Astrocyte of the cerebellum (primary cell): ENCODE results near the gene EMC7.

Source experiments
- DNase-seq: peaks from one replicate; pipeline ENCODE4 v3.0.0-alpha.2; 2011; ENCODE audit warnings: low read depth
- H3K4me3 ChIP-seq: 2 replicates; pipeline ENCODE4 v1.5.1; 2011; ENCODE audit warnings: mild to moderate bottlenecking, low read depth, low read length, moderate library complexity
- in situ Hi-C: cut with HindIII; loops from 2 replicates; pipeline ENCODE4 v1.10.0; 2017; ENCODE audit warnings: low sequenced_read_pairs
- TF ChIP-seq, protein P1 (sequence below): IDR thresholded peaks from 2 replicates; pipeline ENCODE4 v1.5.1; 2012; ENCODE audit warnings: low read length, low read depth, moderate library complexity, mild to moderate bottlenecking; ENCODE audit errors: missing control alignments

The EMC7 gene

GRCh38 chr15:34065941-34066340, 35.7 kb downstream of the EMC7 start:
- DNase-seq, result no peak
- TF ChIP-seq, protein P1, sequence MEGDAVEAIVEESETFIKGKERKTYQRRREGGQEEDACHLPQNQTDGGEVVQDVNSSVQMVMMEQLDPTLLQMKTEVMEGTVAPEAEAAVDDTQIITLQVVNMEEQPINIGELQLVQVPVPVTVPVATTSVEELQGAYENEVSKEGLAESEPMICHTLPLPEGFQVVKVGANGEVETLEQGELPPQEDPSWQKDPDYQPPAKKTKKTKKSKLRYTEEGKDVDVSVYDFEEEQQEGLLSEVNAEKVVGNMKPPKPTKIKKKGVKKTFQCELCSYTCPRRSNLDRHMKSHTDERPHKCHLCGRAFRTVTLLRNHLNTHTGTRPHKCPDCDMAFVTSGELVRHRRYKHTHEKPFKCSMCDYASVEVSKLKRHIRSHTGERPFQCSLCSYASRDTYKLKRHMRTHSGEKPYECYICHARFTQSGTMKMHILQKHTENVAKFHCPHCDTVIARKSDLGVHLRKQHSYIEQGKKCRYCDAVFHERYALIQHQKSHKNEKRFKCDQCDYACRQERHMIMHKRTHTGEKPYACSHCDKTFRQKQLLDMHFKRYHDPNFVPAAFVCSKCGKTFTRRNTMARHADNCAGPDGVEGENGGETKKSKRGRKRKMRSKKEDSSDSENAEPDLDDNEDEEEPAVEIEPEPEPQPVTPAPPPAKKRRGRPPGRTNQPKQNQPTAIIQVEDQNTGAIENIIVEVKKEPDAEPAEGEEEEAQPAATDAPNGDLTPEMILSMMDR, result no peak
- in situ Hi-C loops, result no loop called here

GRCh38 chr15:34065261-34065660, 36.4 kb downstream of the EMC7 start:
- TF ChIP-seq, protein P1, result no peak
- in situ Hi-C loops, result no loop called here
- no peak overlapping the region for H3K4me3 ChIP-seq
- DNase-seq, result no peak

More at GRCh38 chr15:34065941-34066340, 35.7 kb downstream of the EMC7 start:
- H3K4me3 ChIP-seq, result no peak overlapping the region

- no peak overlapping the region for H3K4me3 ChIP-seq
- in situ Hi-C loops, result no loop called here
- no peak for DNase-seq
- TF ChIP-seq, protein P1, result no peak
Measured at GRCh38 chr15:34064438-34064837, 37.2 kb downstream of the EMC7 start.

DNA sequence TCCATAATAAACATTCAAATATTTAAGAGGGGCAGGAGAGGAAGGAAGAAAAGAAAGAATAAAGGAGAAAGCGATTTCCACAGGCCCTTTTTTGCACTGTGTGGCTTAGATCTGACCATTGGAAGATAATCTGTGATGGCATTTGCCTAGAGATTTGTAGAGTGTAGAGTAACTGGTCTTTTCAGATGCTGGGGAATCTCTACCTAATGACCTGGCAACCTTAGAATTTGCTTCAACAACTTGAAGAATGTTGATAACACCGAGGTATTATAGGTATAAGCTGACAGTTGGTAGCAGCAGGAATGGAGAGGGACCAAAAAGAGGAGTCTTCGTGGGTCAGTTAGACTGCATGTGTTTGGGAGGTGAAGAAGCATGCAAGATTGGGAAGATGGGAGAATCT, 41.7 kb downstream of the EMC7 start:
- TF ChIP-seq, protein P1, result no peak
- in situ Hi-C loops, result no loop called here
- no peak overlapping the region for H3K4me3 ChIP-seq
- DNase-seq, result no peak

- in situ Hi-C loops, result no loop called here
- TF ChIP-seq, protein P1, result no peak
- no peak for DNase-seq
- H3K4me3 ChIP-seq, result no peak overlapping the region
Measured at GRCh38 chr15:34059476-34059875, 42.2 kb downstream of the EMC7 start.

GRCh38 chr15:34056911-34057310, 44.8 kb downstream of the EMC7 start:
- TF ChIP-seq, protein P1, result no peak
- H3K4me3 ChIP-seq, result no peak overlapping the region
- no peak for DNase-seq
- in situ Hi-C loops, result no loop called here
